GM19240 (cell line): Measurements from ENCODE around the gene DCST1.

Experiments used
- DNase-seq: peaks from one replicate; pipeline ENCODE4 v3.0.0; 2011; ENCODE audit warnings: low spot score; ENCODE audit not compliant: insufficient read length

The DCST1 gene

DNA sequence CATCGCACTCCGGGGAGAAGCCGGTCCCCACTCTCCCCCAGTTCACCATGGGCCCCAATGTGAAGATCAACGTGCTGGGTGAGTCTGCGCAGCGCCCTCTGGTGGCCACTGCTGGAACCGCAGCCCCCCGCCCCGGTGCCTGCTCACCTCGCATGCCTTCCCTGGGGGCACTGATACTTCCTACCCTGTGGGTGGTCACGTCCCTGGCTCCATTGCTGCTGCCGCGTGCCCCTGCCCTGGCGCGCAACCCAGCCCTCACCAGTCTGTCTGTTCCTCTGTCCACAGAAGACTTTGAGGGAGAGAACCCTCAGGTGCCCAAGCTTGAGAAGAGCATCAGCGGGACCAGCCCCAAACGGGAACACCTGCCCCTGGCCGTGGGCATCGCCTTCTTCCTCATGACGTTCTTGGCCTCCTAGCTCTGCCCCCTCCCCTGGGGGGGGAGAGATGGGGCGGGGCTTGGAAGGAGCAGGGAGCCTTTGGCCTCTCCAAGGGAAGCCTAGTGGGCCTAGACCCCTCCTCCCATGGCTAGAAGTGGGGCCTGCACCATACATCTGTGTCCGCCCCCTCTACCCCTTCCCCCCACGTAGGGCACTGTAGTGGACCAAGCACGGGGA, 52.6 kb downstream of the DCST1 start:
- DNase-seq = no peak

DNA sequence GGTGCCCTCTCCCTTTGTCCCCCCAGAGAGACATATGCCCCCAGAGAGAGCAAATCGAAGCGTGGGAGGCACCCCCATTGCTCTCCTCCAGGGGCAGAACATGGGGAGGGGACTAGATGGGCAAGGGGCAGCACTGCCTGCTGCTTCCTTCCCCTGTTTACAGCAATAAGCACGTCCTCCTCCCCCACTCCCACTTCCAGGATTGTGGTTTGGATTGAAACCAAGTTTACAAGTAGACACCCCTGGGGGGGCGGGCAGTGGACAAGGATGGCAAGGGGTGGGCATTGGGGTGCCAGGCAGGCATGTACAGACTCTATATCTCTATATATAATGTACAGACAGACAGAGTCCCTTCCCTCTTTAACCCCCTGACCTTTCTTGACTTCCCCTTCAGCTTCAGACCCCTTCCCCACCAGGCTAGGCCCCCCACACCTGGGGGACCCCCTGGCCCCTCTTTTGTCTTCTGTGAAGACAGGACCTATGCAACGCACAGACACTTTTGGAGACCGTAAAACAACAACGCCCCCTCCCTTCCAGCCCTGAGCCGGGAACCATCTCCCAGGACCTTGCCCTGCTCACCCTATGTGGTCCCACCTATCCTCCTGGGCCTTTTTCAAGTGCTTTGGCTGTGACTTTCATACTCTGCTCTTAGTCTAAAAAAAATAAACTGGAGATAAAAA, 53.4 kb downstream of the DCST1 start:
- no peak for DNase-seq

DNA sequence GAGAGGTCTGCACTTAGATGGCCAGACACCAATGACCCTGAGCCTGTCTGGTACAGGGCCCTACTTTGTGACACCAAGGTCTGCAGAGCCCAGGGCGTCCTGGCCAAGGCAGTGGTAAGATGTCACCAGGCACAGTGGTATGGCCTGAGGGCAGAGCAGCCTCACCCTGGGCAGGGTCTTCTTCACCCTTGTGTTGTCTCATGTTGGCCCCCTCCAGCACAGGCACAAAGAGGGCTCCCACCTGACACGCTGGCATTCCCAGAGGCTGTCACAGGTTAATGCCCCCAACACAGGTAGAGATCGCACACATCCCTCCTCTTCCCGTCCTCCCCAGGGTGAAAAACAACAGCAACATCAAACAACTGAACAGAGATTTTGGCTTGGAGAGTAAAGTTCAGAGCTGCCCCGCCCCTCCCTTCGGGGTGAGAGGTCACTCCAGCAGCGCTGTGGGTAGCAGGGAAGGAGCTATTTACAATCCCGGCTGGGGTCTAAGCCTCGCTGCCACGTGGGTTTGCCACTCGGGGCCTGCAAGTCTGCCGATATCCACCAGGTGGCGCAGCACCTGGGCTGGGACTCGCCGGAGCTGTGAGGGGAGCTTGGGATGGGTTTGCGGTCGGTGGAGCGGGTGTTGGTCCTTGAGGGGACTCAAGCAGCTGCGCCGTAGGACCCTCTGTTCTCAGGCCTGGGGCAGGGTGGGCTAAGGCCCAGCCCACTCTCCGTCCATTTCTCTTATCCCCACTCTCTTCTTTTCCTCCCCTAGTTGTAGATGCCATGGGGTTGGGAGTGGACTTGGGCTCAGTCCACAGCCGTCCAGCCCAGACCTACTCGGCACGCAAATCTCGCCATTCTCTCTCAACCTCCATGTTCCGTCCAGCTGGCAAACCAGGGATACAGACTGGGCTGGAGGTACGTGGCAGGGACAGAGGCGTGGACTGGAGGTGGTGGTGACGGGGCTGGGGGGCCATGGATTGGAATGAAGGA, 57.7 kb downstream of the DCST1 start:
- no peak for DNase-seq

DNA sequence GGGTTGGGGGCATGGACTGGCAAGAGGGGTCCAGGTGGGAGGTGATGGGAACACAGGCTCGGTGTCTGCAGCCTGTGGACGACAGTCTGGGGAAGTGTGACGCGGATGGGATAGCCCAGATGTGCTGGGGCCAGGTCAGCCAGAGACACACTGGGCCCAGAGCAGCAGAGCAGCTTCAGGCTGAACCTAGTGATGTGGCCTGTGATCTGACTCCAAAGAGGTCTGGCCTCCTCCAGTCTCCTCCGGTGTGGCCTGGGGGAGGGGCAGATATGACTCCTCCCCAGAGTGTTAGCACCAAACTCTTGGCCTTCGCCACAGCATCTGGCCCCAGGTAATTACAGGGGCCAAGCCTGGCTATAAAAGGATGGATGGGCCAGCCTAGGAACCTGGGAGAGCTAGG, 58.5 kb downstream of the DCST1 start:
- DNase-seq = no peak

DNA sequence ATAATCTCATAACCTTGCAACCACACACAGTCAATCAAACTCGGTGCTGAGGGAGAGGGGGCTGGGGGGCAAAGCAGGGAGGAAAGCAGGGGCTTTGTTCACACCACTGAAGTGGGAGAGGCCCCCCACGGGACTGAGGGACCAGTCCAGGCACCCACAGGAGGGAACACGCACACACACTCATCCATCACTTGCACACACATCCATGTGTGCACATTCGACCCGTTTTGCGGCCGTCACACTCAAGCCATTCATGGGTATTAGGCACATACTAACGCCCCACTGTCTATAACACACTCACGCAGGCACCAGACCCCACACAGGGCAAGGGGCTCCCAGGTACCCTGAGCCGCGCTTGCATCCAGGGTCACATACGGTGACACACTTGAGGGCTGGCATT, 59.0 kb downstream of the DCST1 start:
- DNase-seq = no peak

DNA sequence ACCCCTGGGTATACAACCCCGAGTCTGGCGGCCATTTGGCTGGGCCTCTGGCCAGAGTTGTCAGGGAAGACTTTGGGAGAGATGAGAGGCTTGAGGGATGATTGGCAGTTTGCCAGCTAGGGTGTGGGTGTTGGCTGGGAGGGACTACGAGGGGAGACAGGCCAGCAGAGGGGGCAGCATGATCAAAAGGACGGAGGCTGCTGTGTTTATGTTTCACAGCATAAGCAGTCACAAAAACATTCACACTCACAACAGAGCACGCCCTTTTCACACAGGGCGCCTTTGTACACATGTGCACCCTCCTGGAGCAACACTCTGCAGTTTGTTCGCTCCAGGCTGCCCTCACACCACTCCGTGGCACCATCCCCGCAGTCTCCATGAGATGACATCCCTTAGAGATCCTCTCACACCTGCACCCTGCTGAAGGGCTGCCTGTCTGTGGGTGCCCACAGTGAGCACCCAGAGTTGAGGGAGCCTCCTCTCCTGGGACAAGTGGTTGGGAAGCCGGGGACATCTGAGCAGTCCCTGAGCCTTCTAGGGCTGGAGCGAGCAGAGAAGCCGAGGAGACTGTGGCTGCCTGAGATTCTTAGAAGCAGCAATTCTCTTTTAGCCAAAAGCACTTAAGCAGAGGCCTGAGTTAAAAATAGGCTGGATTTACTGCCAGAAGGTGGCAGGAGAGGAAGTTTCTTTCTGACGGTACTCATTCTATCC, 60.4 kb downstream of the DCST1 start:
- DNase-seq = no peak

DNA sequence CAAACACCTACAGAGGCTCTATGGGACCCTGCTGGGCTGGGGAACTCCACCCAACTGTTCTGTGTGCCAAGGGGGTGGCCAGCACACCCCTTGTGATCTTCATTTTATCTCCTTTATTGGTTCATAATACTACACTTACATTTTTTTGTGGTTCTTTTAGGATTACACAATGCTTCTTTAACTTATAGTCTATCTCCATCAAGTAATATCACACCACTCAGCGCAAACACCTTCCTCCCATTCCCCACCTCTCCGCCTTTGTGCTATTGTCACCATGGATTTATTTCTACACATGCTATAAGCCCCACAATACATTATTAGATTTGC, 61.0 kb downstream of the DCST1 start:
- no peak for DNase-seq

DNA sequence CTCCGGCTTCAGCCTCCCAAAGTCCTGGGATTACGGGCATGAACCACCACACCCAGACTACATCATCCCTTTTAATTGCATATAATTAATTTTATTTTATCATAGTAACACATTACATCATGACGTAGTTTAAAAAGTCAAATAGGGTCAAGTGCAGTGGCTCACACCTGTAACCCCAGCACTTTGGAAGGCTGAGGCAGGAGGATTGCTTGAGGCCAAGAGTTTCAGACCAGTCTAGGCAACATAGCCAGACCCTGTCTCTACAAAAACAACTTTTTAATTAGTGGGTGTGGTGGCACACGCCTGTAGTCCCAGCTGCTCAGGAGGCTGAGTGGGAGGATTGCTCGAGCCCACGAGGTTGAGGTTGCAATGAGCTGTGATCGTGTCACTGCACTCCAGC, 65.7 kb downstream of the DCST1 start:
- no peak for DNase-seq
